ENCODE measurements around the gene SORCS3.

SORCS3 gene

DNA sequence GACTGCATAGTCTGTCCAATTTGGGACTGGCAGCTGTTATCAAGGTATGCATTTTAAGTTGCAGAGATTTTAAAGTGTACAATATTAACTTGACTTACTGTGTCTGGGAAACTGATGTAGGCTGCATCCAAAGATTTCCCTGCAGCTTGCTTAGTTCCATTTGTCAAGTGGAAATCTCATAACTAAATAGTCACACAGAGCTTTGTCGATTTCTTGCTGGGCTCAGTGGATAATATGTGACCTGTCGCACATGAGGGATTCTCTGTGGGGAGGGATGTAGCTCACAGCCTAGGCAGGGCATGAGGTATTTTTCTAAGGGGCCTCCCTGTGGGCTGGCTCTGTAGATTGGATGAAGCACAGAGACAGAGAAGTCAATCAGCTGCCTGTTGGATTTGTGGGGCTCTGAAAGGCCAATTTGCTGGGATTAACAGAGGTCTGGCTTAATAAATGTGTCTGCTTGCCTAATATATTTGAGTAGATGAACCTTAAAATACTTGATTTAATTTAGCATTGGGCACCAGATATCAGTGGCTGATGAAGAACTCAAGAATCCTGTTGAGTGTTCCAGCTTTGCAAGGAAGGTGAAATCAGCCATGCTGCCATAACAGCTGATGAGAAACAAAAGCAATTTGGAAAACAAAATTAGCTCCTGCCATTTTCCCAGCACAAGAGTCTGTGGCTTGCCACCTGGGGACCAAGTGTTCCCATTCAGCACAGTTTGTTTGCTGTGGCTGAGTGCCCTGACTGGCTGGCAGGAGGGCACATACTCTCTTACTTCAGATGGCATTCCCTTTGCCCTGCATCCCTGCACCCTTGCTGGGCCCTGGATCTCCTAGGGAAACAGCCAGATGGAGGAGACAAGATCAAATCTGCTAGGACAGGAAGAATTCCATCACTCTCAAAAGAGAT, 598.5 kb downstream of the SORCS3 start:
- TF ChIP-seq, protein P1, sequence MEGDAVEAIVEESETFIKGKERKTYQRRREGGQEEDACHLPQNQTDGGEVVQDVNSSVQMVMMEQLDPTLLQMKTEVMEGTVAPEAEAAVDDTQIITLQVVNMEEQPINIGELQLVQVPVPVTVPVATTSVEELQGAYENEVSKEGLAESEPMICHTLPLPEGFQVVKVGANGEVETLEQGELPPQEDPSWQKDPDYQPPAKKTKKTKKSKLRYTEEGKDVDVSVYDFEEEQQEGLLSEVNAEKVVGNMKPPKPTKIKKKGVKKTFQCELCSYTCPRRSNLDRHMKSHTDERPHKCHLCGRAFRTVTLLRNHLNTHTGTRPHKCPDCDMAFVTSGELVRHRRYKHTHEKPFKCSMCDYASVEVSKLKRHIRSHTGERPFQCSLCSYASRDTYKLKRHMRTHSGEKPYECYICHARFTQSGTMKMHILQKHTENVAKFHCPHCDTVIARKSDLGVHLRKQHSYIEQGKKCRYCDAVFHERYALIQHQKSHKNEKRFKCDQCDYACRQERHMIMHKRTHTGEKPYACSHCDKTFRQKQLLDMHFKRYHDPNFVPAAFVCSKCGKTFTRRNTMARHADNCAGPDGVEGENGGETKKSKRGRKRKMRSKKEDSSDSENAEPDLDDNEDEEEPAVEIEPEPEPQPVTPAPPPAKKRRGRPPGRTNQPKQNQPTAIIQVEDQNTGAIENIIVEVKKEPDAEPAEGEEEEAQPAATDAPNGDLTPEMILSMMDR (IDR thresholded peaks at IDR 0.05; ENCODE audit: low read depth, low read length), result no peak
- H3K4me3 ChIP-seq (ENCODE audit: low read depth, low read length), result no peak overlapping the region

DNA sequence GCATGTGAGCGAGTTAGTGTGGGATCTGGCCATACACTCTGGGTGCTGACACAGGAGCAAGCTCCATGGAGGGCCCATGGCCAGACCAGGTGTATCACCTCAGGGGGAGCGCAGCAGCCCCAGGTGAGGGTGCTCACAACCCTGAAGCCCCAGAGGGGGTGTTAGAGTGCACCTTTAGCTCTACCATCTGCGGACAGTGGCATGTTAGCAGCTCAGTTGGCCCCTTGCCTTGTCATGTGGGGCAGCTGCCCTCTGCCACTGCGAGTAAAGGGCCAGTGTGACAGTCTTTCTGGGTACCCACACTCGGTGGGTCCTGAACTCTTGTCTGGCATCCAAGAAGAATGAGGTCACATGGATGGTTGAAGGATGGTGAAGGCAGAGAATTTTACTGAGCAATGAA, 600.2 kb downstream of the SORCS3 start:
- H3K4me3 ChIP-seq (ENCODE audit: low read depth, low read length), result no peak overlapping the region
- TF ChIP-seq, protein P1 (IDR thresholded peaks at IDR 0.05; ENCODE audit: low read depth, low read length), result no peak

DNA sequence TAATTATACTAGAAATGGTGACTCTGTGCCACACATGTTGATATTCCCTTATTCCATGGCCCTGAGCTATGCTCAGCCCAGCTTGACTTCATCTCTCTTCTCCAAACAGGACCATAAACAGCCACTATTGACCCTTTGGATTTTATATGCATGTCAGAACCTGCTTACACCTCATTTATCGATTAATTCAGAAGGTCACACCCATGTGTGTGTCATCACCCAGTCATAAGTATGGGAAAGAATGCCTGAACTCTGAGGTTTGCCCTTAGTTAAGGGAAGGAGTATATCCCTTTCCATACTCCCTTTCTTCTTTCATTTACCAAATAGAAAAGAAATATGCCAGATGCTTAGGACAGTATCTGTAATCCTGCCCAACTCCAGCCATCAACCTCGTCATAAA, 602.3 kb downstream of the SORCS3 start:
- TF ChIP-seq, protein P1 (IDR thresholded peaks at IDR 0.05; ENCODE audit: low read depth, low read length), result no peak
- no peak overlapping the region for H3K4me3 ChIP-seq (ENCODE audit: low read depth, low read length)

DNA sequence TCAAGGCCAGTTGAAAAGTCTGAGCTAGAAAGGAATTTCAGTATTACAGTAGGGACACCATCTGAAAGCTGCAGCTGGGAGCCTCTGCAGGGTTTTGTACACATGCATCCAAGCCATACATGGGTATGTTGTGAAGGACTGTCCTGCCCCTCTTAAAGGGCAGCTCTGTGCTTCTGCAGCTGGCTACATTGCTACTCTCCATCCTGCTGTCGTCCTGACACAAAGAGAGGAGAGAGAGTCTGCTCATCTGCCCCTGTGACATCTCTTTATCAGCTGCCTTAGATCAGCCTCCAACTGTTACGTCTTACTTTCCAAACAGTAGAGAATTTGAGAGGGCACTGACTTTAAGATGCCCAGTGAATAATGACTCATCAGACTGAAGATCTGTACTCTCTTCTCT, 602.7 kb downstream of the SORCS3 start:
- TF ChIP-seq, protein P1 (IDR thresholded peaks at IDR 0.05; ENCODE audit: low read depth, low read length), result no peak
- no peak overlapping the region for H3K4me3 ChIP-seq (ENCODE audit: low read depth, low read length)

DNA sequence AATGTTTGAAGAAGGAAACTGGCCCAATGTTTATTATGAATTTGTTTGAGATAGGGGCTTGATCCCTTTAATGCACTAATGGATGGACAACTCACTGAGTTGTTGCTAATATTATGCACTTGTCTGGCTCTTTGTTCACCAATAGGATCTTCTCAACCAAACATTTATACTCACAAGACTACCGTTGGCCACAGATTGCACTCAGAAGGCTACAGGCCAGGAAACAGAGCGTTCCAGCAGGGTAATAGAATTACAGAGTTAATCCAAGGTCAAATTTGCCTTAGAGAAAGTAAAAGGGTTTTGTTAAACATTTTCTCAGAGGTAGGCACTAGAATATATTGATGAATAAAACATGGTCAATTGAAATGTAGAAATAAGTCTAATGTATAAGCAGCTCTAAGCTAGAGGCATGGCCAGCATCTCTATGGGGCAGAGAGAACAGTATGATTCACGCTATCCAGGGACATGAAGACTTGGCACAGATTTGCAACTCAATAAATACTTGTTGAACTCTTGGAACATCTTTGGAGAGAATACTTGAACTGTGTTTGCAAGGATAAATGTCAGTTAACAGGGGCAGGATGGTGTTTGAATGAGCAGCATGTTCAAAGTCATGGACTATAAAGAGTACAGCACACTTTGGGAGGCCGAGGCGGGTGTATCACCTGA, 606.9 kb downstream of the SORCS3 start:
- TF ChIP-seq, protein P1 (IDR thresholded peaks at IDR 0.05; ENCODE audit: low read depth, low read length), result no peak

DNA sequence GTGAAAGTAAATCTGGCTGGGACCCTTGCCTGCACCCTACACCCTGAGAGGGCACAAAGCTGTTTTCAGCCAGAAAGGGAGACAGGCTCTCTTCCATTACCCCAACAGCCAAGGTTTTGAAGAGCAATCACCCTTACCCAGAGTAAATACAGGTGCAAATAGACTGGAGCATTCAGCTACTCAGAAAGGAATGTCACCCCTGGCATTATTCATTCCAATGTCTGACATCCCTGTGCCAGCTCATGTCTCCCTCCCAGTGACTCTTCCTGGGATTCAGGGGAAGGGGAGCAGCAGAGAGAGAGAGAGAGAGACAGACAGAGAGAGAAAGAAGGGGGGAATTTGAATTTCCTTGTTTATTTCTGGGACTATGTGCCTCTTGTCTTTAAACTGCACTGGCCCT, 611.8 kb downstream of the SORCS3 start:
- TF ChIP-seq, protein P1 (IDR thresholded peaks at IDR 0.05; ENCODE audit: low read depth, low read length), result no peak
- H3K4me3 ChIP-seq (ENCODE audit: low read depth, low read length), result no peak overlapping the region

More for the DNA sequence above, 606.9 kb downstream of the SORCS3 start:
- H3K4me3 ChIP-seq (ENCODE audit: low read depth, low read length), result no peak overlapping the region

Measured in WI38 (cell line).